IPS DF 19.7 (cell line): ENCODE data around the gene CORIN.
"Not testable (repeated sequence)": the region's sequence is repeated elsewhere in the genome, so short reads cannot be mapped to it uniquely, and the experiment has no call there.

Source experiments
- DNase-seq: peaks from one replicate; pipeline ENCODE4 v3.0.0-alpha.2; 2013; ENCODE audit warnings: low read depth, low spot score

Gene CORIN

GRCh38 chr4:47721892-47722575 is 115.8 kb downstream of the CORIN start:
- no peak for DNase-seq

GRCh38 chr4:47721485-47721884 is 116.4 kb downstream of the CORIN start:
- DNase-seq: no peak

DNA sequence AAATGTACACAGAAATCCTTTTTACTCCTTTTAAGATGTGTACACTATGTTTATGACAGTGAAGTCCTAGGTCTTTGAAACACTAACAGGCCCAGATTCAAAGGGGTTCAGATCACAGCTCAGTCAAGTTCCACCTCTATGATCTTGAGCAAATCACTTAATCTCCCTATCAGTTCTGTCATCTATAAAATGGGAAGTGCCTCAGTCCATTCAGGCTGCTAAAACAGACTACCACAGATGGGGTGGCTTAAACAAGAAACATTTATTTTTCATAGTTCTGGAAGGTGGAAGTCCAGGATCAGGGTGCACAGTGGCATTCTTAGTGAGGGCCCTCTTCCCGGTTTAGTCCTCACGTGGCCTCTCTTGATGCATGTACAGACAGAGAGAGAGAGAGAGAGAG is 117.1 kb downstream of the CORIN start:
- DNase-seq: no peak

GRCh38 chr4:47719576-47719975 is 118.3 kb downstream of the CORIN start:
- no peak for DNase-seq

DNA sequence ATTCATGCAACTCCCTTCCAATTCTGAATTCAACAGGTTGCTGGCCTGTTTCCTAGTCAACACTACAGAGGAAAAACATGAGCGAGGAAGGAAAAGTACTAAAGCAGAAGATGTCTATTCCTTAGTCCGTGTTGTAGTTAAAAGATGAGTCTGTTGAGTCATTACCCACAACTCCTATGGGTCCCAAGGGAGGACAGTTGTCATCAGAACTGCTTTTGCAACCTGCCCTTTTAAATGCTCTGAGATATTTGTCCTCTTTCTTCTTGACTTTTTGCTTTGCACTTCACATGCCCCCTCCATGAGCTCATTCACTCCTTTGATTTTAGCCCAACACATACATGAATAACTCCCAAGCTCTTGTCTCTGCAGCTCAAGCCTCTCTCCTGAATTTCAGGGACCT is 119.2 kb downstream of the CORIN start:
- no peak for DNase-seq

DNA sequence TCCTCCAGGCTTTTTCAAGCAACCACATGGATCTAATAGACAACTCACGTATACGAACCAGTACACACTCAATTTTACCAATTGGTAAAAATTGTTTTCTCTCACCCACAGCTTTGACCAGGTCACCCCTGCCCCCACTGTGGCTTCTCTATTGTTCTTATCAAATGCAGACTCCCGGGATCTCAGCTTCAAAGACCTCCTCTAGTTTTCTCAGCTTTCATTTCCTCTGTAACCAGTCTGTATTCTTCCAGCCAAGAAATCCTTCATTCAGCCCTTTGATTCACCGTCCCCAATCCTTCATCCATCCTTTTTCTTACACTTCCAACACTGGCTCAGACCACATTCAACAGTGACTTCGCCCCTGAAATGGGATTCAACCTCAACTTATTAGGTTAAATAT is 120.7 kb downstream of the CORIN start:
- no peak for DNase-seq

DNA sequence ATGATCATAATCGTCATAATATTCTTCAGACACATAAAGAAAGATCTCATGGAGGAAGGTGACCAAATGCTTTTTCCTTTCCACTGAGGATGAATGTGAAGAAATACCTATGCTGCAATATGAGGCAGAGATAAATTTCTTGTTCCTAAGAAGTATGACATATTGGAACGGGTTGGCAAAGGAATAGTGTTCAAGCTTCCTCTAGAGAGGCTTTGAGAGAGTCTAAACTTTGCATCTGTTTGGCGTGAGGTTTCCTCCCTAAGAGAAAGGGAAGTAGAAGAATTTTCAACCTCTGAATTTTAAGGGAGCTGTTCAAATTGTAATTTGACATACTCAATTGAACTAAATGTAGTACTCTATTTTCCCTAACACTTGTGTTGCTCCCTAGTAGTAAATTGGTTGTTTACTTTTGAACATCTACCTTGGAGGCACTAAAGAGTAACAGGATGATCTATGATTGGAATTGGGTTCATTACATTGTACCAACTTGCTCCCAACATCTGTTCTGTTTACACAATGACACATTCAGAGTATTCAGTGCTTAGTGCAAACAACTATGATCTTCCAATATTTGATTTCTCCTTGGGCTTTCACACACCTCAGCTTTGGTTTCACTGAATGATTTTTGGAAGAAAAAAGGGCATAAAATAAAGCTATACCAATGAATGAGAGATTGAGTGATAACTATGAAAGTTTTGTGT is 122.0 kb downstream of the CORIN start:
- DNase-seq: no peak

DNA sequence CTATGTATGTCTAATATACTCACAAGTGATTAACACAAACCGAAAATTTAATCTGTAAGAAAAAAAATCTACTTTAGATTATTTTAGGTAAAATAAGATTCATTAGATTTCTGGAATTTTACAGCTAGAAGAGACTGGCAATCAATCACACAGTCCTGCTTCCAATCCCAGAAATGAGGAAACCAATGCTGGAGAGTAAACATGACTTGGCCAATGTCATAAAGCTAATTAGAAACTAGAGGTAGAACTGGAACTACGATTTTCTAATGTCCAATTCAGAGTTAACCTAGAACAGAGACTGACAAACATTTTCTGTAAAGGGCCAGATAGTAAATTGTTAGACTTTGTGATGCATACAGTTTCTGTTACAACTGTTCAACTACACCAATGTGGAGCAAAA is 123.6 kb downstream of the CORIN start:
- DNase-seq: no peak

DNA sequence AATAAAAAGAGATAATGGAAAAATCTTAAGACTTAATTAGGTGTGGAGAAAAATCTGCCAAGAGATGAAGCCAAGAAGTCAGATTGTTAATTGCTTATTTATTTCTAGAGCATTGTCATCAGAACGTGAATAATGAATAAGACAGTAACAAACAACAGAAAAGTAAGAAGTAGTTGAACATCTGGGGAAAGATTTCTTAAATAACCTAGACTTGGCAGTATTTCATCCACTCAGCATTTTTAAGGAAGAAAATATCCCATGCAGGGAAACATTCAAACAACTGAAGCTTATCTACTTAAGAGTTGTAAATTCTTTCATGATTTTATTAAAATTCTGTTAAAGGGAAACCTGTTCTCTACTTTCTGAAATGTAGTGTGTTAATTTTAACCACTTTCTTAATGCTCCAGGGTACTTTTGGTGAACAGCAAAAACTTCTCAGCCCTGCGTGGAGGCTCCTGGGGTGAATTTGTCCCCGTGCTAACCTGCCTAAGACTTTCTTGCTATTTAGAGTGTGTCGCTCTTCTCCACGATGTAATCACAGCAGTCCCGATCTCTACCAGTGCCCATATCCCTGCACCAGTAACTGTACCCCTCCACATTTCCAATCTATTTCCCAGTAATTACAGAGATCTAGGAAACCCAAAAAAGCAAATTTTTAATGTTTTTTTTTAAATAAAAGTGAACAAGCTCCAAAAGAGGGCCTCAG is 124.6 kb downstream of the CORIN start:
- DNase-seq: no peak

DNA sequence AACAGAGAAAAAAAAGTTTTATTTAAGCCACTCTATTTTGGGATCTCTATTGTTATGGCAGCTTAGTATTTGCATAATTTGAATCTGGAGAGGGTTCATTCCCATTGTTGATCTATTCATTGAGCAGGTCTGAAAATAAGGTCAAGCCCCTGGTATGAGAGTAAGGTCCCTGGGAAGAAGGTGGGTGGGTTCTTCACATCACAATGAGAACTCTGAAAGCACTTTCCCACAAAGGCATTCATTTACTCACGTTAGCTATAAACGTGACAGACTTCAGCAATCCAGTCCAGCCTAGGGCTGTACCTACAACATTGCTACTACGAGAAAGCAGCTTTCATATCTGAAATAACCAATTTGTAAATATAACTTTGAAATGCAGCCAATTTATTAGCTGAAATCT is 126.2 kb downstream of the CORIN start:
- no peak for DNase-seq

DNA sequence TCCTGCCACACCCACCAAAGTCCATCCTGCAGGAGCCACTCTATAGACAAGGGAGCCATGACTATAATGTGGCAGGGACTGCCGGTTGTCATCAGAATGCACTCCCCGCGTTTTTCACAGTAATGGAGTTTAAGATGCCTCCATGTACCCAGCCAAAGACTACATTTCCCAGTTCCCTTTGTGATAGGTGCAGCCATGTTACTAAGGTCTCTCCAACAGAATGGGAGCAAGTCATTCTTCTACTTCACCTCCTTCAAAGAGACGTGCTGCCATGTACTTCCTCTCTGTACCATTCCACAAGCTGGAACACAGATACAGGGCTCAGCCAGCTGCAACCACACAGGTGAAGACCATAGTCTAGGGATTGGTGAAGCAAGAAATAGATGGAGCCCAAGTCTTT is 126.7 kb downstream of the CORIN start:
- DNase-seq: no peak

GRCh38 chr4:47706352-47706751 is 131.5 kb downstream of the CORIN start:
- DNase-seq: not testable (repeated sequence)

DNA sequence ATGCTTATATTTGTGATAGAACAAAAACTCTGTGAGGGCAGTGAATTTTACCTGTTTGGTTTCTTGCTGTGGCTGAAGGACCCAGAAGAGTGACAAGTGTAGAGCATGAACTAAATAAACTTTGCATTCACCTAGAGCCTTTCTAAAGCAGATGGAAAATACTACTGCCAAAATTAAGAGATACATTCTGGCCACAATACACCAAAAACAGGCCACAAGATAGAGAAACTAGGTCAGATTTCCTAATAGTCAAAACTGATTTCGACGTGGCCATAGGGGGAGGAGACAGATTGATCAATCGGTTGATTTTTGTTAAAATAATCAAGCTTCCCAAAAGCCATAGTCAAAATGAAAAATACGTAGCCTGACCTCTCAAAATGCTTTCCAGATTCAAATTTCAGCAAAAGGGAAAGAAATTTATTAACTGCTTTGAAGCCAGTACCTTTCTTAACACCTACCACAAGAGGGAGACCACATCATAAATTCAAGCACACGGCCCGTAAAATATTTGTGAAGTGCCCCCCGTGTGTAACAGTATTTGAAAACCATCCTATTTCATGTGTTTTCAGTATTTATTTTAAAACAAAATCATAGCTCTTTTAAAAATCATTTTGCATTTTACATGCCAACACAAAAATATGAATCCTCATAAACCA is 132.4 kb downstream of the CORIN start:
- DNase-seq: no peak

- DNase-seq: peak; percentile 33
Observed at GRCh38 chr4:47704693-47705325, 133.1 kb downstream of the CORIN start.

DNA sequence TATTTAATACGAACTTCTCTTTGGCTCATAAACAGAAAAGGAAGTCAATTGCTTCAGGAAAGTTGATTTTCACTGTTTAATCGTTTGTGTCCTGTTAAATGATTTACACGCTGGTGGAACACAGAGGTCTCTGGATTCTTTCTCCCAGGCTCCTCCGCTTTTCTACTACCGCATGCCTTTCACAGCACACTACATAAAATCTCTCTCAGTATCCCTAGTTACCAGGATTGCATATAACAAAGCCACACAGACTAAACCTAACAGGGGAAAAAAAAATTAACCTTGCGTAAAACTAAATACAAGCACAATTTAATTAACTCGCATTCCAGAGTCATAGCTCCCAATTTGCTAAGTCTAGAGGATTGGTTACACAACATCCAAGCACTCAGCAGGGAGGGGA is 133.9 kb downstream of the CORIN start:
- DNase-seq: no peak

DNA sequence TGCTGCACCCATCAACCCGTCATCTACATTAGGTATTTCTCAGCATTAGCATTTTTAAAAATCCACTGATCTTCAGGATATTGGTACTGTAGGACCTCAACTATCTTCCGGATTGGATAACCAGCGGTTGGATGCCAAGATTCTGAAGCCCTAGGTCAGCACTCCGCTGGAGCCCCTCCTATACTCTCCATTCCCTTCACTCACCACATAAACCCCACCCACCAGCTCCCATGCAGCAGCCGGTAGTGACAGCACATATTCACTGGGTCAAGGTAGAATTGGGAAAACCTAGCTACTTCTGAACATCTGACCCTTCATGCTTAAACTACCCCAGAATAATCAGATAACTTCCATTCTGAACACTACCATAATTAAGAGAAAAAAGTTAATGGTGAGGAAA is 134.9 kb downstream of the CORIN start:
- no peak for DNase-seq

GRCh38 chr4:47701286-47701685 is 136.6 kb downstream of the CORIN start:
- DNase-seq: no peak

- no peak for DNase-seq
Observed at GRCh38 chr4:47698837-47699236, 139.0 kb downstream of the CORIN start.

DNA sequence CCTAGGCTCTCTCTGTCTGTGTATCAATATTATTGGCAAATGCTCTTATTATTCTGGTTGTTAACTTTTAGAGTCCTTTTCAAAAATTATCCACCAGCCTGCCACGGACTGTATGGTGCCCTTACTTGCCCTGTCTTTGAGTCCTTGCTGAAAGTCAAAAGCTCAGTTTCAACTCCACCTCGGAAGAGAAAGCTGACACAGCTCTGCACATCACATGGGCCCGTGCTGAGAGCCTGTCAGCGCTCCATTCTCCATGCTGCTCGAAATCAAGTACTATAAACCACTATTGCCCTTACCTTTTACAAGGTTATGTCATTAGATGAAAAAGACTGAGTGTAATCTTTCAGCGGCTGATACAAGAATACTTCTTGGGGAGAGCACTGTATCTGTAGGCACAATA is 141.0 kb downstream of the CORIN start:
- DNase-seq: no peak

- no peak for DNase-seq
Observed at GRCh38 chr4:47695260-47695659, 142.6 kb downstream of the CORIN start.

DNA sequence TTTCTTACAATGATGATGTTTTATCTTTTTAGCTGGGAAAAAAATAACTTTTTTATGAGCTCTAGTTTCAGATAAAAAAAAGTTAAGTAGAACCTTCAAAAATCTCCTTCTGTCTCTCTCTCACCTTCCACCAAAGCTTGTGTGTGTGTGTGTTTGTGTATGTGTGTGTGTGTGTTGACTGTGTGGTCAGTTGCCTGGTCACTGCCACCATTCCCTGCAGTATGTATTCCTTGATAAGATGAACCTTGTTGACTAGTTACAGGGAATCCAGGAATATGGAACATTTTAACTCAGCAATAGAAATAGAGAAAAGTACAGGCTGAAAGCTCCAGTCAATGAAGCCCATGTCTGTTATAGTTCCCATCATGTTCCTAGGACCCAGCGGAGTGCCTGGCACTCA is 143.5 kb downstream of the CORIN start:
- no peak for DNase-seq

DNA sequence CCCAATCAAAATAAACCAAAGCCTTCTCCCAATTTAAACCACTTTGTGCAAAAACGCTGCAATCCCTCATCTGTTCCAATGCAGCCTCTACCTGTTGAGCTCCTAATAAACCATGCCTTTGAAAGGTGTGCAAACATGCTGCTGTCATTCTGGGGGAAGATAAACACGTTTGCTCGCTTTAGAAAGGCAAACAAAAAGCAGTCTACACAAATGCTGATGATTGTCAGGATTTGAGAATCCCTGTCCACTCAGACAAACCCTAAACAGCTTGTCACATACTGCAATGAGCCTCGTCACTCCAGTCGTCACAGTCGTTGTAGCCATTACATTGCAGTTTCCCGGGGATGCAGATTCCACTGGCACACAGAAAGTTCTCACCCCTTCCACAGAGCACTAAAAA is 145.2 kb downstream of the CORIN start:
- no peak for DNase-seq
